ENCODE results near the gene OR52B2.

Gene OR52B2

GRCh38 chr11:6199174-6199810 is 29.2 kb upstream of the OR52B2 start, which contains the start of gene OR52W1:
TSS of gene OR52W1 (plus strand) at chr11:6199224. CDS start at chr11:6199224, 0 bp downstream.
- no peak for TF ChIP-seq CTCF (IDR thresholded peaks at IDR 0.05)
- Histone ChIP-seq H3K27ac (no peak within 1 kb of the TSS), H3K4me3 (no peak within 1 kb of the TSS)
- DNase-seq (ENCODE audit: low spot score): no peak

- TF ChIP-seq CTCF (IDR thresholded peaks at IDR 0.05): no peak
- no peak for DNase-seq (ENCODE audit: low spot score)
- Histone ChIP-seq H3K4me3 (no peak overlapping the region), H3K27ac (no peak overlapping the region)
Measured at GRCh38 chr11:6197466-6198200, 27.5 kb upstream of the OR52B2 start.

DNA sequence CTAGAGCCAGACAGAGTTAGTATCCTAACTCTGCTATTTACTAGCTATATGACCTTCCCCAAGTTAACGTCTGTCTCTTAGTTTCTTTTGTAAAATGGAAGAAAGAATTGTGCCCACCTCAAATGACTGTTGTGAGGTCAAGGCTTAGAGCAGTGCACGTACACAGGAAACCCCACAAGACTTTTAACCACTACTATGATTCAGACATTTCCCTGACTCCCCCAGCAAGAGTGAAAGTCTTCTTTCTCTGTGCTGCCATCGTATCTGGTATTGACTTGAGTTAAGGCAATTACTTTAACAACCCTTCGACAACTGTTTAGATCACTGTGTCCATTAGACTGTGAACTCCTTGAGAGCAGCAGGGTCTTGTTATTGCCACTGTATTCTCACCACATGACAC is 26.3 kb upstream of the OR52B2 start:
- Histone ChIP-seq H3K27ac (no peak overlapping the region), H3K4me3 (no peak overlapping the region)
- no peak for TF ChIP-seq CTCF (IDR thresholded peaks at IDR 0.05)
- no peak for DNase-seq (ENCODE audit: low spot score)

DNA sequence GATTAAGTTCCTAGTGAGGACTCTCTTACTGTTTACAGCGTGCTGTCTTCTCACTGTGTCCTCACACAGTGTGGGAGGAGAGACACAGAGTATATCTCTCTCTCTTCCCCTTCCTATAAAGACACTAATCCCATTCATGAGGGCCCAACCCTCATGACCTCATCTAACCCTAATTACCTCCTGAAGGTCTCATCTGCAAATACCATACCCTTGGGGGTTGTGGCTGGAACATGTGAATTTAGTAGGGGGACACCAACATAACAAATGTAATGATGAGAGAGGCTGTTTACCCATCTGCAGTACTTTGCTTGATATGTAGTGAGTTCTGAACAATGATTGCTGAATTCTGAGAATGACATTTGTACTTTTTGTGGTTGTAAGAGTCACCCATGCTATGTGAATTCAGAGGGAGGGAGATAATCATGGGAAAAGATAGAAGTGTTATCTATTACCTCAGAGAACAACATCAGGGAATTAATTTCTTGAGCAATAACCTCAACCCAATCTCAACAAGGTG is 24.0 kb upstream of the OR52B2 start:
- no peak overlapping the region for H3K27ac ChIP-seq

GRCh38 chr11:6191742-6192141 is 21.6 kb upstream of the OR52B2 start:
- TF ChIP-seq CTCF (IDR thresholded peaks at IDR 0.05): no peak
- Histone ChIP-seq H3K4me3 (no peak overlapping the region), H3K27ac (no peak overlapping the region)
- DNase-seq (ENCODE audit: low spot score): no peak

More for the DNA sequence above, 24.0 kb upstream of the OR52B2 start:
- no peak overlapping the region for H3K4me3 ChIP-seq
- no peak for DNase-seq (ENCODE audit: low spot score)
- no peak for TF ChIP-seq CTCF (IDR thresholded peaks at IDR 0.05)

DNA sequence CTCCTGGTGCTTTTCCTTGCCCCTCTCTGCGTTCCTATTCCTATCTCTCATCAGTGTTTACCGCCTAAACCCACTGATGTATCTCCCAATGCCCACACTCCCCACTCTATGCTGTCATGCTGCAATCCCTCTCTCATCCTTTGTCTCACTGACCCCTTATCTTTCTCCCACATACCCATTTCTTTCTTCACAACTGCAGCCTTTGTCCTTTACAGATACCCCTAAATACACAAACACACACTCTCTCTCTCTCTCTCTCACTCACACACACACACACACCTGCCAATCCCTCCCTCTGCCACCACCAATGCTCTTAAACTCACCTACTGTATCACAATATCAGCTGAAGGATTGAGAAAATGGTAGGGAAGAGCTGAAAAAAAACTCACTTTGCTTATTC is 5.3 kb upstream of the OR52B2 start:
- DNase-seq (ENCODE audit: low spot score): no peak
- Histone ChIP-seq H3K4me3 (no peak overlapping the region), H3K27ac (no peak overlapping the region)
- TF ChIP-seq CTCF (IDR thresholded peaks at IDR 0.05): no peak
